GM12865 (cell line): ENCODE results near the gene OR4A47.
"Not testable (repeated sequence)": the region's sequence is repeated elsewhere in the genome, so short reads cannot be mapped to it uniquely, and the experiment has no call there.

Source experiments
- DNase-seq: peaks from one replicate; pipeline ENCODE4 v3.0.0; 2010; ENCODE audit warnings: low read depth
- H3K4me3 ChIP-seq: 2 replicates; pipeline ENCODE4 v1.5.1; 2011; ENCODE audit warnings: mild to moderate bottlenecking, low read depth, low read length, control low read depth
- CTCF ChIP-seq: IDR thresholded peaks from 2 replicates; pipeline ENCODE4 v1.5.1; 2011; ENCODE audit warnings: low read length, control low read depth, low read depth, inconsistent platforms; ENCODE audit not compliant: insufficient read depth; ENCODE audit errors: missing control alignments

OR4A47 gene

GRCh38 chr11:48488493-48488892, at the start of gene OR4A47:
Gene OR4A47 (plus strand): TSS chr11:48488793. CDS start chr11:48488793, 0 bp downstream.
- H3K4me3 ChIP-seq, DNase-seq: not testable (repeated sequence)

DNA sequence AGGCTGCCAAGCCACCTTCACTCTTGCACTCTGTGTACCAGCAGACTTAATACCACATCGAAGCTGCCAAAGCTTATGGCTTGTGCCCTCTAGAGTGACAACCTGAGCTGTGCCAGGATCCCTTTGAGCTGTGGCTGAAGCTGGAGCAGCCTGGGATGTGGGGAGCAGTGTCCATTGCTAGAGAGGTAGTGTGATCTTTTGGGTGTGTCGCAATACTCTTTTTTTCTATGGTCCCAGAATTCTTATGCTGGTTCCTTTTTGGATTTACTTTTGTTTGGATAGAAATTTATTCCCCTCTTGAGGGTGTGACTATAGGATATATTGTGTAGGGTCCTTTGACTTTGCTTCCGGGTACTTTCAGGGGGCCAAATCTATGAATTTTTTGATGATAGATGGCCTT, 32.7 kb upstream of the OR4A47 start:
- not testable (repeated sequence) for H3K4me3 ChIP-seq, DNase-seq

GRCh38 chr11:48473966-48474365, 14.6 kb upstream of the OR4A47 start:
- not testable (repeated sequence) for DNase-seq, H3K4me3 ChIP-seq

GRCh38 chr11:48474703-48475102, 13.9 kb upstream of the OR4A47 start:
- not testable (repeated sequence) for DNase-seq

GRCh38 chr11:48506169-48506568, 17.6 kb downstream of the OR4A47 start:
- DNase-seq, H3K4me3 ChIP-seq: not testable (repeated sequence)

More at GRCh38 chr11:48474703-48475102, 13.9 kb upstream of the OR4A47 start:
- not testable (repeated sequence) for H3K4me3 ChIP-seq

DNA sequence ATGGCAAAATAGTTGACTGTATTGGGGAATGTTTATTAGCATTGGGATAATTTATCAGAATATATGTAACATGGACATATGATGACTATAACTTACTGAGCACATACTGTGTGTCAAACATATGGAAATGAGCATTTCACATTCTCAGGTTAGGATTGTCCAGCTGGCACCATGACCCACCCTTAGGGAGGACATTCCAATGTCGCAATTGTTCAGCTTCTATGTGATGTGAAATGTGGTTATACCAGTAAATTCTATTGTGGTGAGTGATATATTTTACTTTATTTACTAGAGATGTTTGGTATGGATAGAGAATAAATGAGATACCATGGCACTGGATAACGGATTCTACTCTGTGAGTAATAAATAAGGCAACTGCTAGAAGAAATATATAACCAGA, 50.4 kb downstream of the OR4A47 start:
- DNase-seq, result no peak
- no peak for TF ChIP-seq CTCF
- no peak overlapping the region for H3K4me3 ChIP-seq
